GM19467 (cell line): ENCODE data around the gene INKA2.

Source experiments
- ATAC-seq: cut with Tn5 transposase; IDR thresholded peaks from one replicate; pipeline ENCODE4 v1.9.1; 2021; ENCODE audit warnings: mild to moderate bottlenecking, moderate library complexity; ENCODE audit not compliant: unreplicated experiment

The INKA2 gene

DNA sequence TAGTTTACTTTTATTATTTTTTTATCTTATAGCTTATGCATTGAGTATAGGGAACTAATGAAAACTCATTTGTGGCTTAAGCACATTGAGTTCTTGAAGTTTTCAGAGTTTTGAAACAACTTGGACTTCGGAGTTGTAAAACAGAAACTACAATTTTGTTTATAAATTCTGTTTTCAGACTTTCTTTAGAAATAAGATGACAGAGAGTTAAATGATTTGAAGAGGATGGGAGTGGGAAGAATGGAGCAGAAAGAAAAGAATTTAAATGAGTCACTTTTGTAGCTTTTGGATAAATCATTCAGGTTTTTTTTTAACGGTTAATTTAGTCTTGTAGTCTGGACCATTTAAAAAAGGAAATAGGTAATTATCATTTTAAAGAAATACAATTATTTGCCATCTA lies 32.3 kb downstream of the INKA2 start:
- no peak for ATAC-seq

DNA sequence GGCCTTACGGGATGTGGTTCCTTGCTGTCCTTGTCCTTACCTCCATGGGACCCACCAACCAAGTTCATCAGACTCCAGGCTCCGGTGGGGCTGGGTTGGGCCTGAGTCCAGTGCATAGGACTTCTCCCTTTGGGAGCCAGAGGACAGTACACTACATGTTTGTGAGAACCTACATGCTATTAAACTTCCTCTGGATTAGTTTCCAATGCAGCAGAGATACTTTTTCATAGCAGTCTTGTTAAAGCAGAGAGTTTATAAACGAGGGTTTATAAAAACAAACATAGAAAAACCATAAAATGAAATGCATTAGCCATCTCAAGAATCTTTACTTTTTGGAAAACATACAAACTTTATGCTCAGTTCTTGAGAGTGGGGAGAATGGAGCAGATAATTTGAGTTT lies 33.4 kb downstream of the INKA2 start:
- no peak for ATAC-seq

DNA sequence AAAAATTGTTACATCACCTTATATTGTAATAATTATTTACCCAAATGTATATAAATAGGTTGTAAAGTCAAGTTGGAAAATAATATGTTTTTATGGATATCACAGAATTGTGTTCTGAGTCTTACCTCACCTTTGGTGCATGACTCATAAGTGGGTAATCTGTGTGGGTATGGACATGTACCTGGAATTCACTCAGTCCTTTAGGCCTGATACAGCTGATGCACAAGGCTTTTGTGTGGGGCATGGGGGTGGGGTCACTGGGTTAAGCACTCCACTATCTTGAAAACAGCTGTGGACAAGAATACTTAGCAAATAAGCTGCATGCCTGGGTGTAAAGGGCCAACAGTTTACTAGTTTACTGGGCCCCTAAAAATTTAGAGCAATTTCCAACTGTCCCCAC lies 34.4 kb downstream of the INKA2 start:
- ATAC-seq: no peak

DNA sequence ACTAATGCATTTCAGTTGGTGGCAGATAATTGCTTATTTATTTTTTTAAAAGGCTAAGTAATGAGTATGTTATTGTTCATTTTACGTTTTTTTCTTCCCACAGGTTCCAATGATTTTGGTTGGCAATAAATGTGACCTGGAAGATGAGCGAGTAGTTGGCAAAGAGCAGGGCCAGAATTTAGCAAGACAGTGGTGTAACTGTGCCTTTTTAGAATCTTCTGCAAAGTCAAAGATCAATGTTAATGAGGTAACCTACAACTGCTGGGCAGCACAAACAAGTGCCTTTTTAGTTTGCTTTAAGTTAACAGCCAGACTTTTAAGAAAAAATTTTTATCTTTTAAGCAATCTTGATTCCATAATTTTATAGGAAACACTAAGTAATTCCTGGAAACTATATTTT lies 35.0 kb downstream of the INKA2 start:
- ATAC-seq: no peak

DNA sequence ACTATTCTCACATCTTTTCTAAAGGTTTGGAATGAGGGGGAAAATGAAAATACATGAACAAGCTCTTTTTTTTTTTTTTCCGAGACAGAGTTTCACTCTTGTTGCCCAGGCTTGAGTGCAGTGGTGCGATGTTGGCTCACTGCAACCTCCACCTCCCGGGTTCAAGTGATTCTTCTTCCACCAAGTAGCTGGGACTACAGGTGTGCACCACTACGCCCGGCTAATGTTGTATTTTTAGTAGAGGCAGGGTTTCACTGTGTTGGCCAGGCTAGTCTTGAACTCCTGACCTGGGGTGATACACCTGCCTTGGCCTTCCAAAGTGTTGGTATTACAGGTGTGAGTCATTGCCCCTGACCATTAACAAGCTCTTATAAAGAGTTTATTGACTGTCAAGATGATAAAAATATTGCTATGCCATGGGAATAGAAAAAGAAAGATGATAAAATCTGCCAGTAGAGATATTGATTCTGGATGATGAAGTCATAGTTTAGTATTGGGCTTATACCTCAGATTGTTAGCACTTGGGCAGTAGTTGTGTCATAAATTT lies 36.6 kb downstream of the INKA2 start:
- ATAC-seq: no peak

DNA sequence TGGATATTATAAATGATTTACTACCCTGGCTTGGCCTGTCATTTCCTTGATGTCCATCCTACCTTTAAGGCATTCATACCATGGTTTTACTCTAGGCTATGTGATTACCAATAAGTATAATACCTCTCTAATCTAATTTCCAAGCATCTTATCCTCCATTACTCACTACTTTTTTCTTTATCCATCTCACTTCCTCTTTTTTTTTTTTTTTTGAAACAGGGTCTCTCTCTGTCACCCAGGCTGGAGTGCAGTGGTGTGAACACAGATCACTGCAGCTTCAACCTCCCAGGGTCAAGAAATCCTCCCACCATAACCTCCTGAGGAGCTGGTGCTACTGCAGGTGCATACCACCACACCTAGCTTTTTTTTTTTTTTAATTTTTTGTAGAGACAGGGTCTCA lies 39.9 kb downstream of the INKA2 start:
- ATAC-seq: no peak

DNA sequence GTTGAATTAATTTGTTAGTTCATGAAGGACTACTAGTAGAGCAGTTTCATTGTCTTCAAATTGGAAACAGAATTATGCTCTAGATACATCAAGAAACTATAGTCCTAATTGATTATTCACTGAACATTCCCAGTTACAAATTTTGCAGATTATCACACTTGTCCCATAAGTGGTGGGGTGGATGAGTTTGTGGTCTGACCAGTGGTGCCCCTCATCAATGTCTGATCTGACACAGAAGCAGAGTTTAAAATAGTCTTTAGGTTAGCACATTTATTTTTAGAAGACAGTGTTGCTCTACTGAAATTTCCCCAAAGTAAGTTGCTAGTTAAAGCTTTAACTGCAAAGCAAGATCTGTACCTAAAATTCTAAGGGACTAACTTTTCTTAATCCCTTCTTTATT lies 42.9 kb downstream of the INKA2 start:
- ATAC-seq: no peak

DNA sequence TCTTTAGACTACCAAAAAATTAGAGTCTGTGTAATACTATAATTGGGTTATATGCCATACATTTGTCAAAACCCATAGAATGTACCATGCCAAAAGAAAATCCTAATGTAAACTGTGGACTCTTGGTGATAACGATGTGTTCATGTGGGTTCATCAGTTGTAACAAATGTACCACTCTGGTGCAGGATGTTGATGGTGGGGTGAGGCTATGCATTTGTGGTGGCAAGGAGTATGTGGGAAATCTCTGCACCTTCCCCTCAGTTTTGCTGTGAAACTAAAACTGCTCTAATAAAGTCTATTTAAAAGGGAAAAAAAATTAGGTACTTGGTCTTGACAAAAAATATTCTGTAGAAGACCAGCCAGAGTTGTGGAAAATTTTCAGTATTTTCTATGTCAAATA lies 43.4 kb downstream of the INKA2 start:
- no peak for ATAC-seq

DNA sequence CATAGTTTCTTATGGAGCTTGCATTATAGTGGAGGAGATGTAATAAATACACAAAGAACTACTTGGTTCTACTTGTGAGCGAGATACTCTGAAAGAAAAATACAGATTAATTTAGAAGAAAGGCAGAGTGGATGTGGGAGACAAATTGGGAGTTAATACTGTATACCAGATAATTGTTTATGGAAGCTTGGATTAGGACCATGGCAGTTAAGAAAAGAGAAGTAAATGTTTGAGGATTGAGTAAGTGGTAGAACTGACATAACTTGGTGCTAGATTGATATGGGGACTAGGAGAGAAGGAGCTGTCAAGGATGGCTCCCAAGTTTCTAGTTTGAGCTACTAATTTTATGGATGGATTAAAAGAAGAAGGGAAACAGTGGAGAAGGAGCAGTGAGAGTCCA lies 47.3 kb downstream of the INKA2 start:
- ATAC-seq: no peak

DNA sequence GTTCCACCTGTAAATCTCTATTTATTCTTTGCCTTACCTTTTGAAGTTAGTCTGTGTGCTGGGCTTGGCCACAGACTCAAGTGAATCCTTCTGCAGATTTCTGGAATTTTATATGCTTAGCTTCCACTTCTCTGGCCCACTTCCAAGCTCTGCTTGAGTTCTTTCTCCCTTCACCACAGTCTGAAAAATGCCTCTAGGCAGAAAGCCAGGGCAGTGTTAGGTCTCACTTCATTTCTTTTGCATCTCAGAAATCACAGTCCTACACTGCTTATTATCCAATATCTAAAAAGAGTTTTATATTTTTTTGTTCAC lies 48.9 kb downstream of the INKA2 start:
- no peak for ATAC-seq
